Liver (tissue), 9 donors: ENCODE measurements around the gene GTF3C5. TPM values are rescaled to one million over a fixed set of nuclear protein-coding genes. Genes with fewer than 3 reads are reported as not detected.
"Not testable (repeated sequence)": the region's sequence is repeated elsewhere in the genome, so short reads cannot be mapped to it uniquely, and the experiment has no call there.

Experiments
- DNase-seq: peaks from one replicate; pipeline ENCODE4 v3.0.0-alpha.2; 2017; ENCODE audit warnings: low spot score
- H3K27ac ChIP-seq, 2 donors: one replicate each; pipeline ENCODE4 v1.7.0; 2013; ENCODE audit warnings: inconsistent platforms in 2 of 2, low read length in 2 of 2, control low read depth in 1 of 2, low read depth in 1 of 2, mild to moderate bottlenecking in 1 of 2
- H3K27me3 ChIP-seq, 4 donors: one replicate each; pipeline versions ENCODE4 v1.6.1 to v1.7.0; 2013; ENCODE audit warnings: low read length in 3 of 4, inconsistent platforms in 1 of 4, mild to moderate bottlenecking in 1 of 4, moderate library complexity in 1 of 4; ENCODE audit not compliant: control insufficient read depth in 4 of 4, insufficient read depth in 4 of 4
- H3K36me3 ChIP-seq, 4 donors: one replicate each; pipeline versions ENCODE4 v1.6.1 to v1.7.0; 2013; ENCODE audit warnings: low read length in 3 of 4, mild to moderate bottlenecking in 3 of 4, low read depth in 1 of 4, moderate library complexity in 1 of 4; ENCODE audit not compliant: control insufficient read depth in 4 of 4, insufficient read depth in 3 of 4
- H3K4me1 ChIP-seq, 4 donors: one replicate each; pipeline versions ENCODE4 v1.6.1 to v1.7.0; 2013; ENCODE audit warnings: low read length in 3 of 4, mild to moderate bottlenecking in 3 of 4, moderate library complexity in 1 of 4; ENCODE audit not compliant: control insufficient read depth in 4 of 4, insufficient read depth in 4 of 4
- H3K4me3 ChIP-seq, 3 donors: one replicate each; pipeline versions ENCODE4 v1.6.1 to v1.7.0; 2013; ENCODE audit warnings: low read length in 3 of 3, control low read depth in 1 of 3, low read depth in 1 of 3, mild to moderate bottlenecking in 1 of 3
- H3K9ac ChIP-seq, 2 donors: one replicate each; pipeline ENCODE4 v1.7.0; 2013; ENCODE audit warnings: low read length in 2 of 2, mild to moderate bottlenecking in 2 of 2, moderate library complexity in 2 of 2, control low read depth in 1 of 2, low read depth in 1 of 2
- H3K9me3 ChIP-seq, 4 donors: one replicate each; pipeline versions ENCODE4 v1.6.1 to v1.7.0; 2013; ENCODE audit warnings: low read length in 3 of 4; ENCODE audit not compliant: control insufficient read depth in 4 of 4
- ATF3 ChIP-seq: IDR thresholded peaks from 2 replicates; pipeline ENCODE4 v1.6.1; 2016; ENCODE audit warnings: antibody characterized with exemption
- CTCF ChIP-seq: fragments of 150-350 bp; IDR thresholded peaks from 2 replicates; pipeline ENCODE4 v1.5.1; 2017; ENCODE audit warnings: improper control_type of control experiment, low read depth, low read length; ENCODE audit not compliant: missing input control
- EGR1 ChIP-seq, 2 donors: IDR thresholded peaks; 2 replicates each; pipeline ENCODE4 v1.6.1; 2016 to 2018; ENCODE audit warnings: antibody characterized with exemption in 2 of 2, low read depth in 2 of 2
- FOXA1 ChIP-seq: IDR thresholded peaks from 2 replicates; pipeline ENCODE4 v1.6.1; 2016; ENCODE audit warnings: antibody characterized with exemption
- FOXA2 ChIP-seq: IDR thresholded peaks from 2 replicates; pipeline ENCODE4 v1.6.1; 2016; ENCODE audit warnings: antibody characterized with exemption
- HNF4A ChIP-seq, 2 donors: conservative IDR thresholded peaks; 2 replicates each; pipeline ENCODE4 v1.6.1; 2016; ENCODE audit warnings: antibody characterized with exemption in 2 of 2, mild to moderate bottlenecking in 2 of 2
- HNF4G ChIP-seq: IDR thresholded peaks from 2 replicates; pipeline ENCODE4 v1.6.1; 2016; ENCODE audit warnings: antibody characterized with exemption
- MAX ChIP-seq: IDR thresholded peaks from 2 replicates; pipeline ENCODE4 v1.6.1; 2016; ENCODE audit warnings: antibody characterized with exemption
- NR2F2 ChIP-seq: IDR thresholded peaks from 2 replicates; pipeline ENCODE4 v1.6.1; 2016; ENCODE audit warnings: antibody characterized with exemption
- RAD21 ChIP-seq, 2 donors: IDR thresholded peaks; 2 replicates each; pipeline ENCODE4 v1.6.1; 2016; ENCODE audit warnings: antibody characterized with exemption in 2 of 2, mild to moderate bottlenecking in 2 of 2
- RXRA ChIP-seq, 2 donors: IDR thresholded peaks; 2 replicates each; pipeline ENCODE4 v1.6.1; 2017 to 2018; ENCODE audit warnings: antibody characterized with exemption in 2 of 2, mild to moderate bottlenecking in 1 of 2
- TAF1 ChIP-seq: conservative IDR thresholded peaks from 2 replicates; pipeline ENCODE4 v1.6.1; 2016; ENCODE audit warnings: antibody characterized with exemption, mild to moderate bottlenecking
- ZBTB33 ChIP-seq: IDR thresholded peaks from 2 replicates; pipeline ENCODE4 v1.6.1; 2016; ENCODE audit warnings: antibody characterized with exemption
- WGBS: extraction: QIAGEN DNeasy Blood & Tissue Kit; methylation state at CpG from one replicate; pipeline ENCODE4 v1.1.7; 2013; 5-methylcytosine and 5-hydroxymethylcytosine counted together
- polyA plus RNA-seq, 2 donors: library from polyadenylated mRNA; stranded (reverse) in 1 of 2; unstranded in 1 of 2; fragments of 200-250 nt in 1 of 2; fragments of >200 nt in 1 of 2; fragmentation: Nextera tagmentation in 1 of 2; extraction: Ambion mirVana in 1 of 2; gene quantifications; one replicate each; pipeline versions ENCODE4 v1.2.1 to v1.2.3, GENCODE V29; 2013 to 2015
- total RNA-seq, 2 donors: library from RNA; depleted of rRNA; stranded (reverse); fragments of >200 nt; gene quantifications; one replicate each; pipeline ENCODE4 v1.2.3, GENCODE V29; 2014
- donor health status: healthy.
- donor health status: healthy.
- donor health status: healthy.
- donor health status: healthy.
- donor health status: healthy.

The GTF3C5 gene
- total and polyA plus RNA-seq, 4 donors, result 13.2 to 26.2 (median 18.2) TPM

- no peak for DNase-seq
- Histone ChIP-seq H3K27ac (no peak overlapping the region), H3K4me3 (no peak overlapping the region), H3K36me3 (no peaks in the 10 kb centered on the region), H3K27me3 (no peaks in the 10 kb centered on the region), H3K9ac (no peak overlapping the region), H3K9me3 (no peaks in the 10 kb centered on the region), H3K4me1 (no peaks in the 10 kb centered on the region)
- TF ChIP-seq RAD21 (IDR thresholded peaks at IDR 0.05) (no peak), MAX (no peak), RXRA (IDR thresholded peaks at IDR 0.05) (no peak), ZBTB33 (no peak), CTCF (no peak), ATF3 (no peak), TAF1 (no peak), HNF4G (no peak), EGR1 (IDR thresholded peaks at IDR 0.05; ENCODE audit: low read depth in 2 of 2) (no peak)
- WGBS, result 60% methylated on average over 6 of the region's 6 CpGs
Observed at GRCh38 chr9:133090187-133090586, 59.4 kb downstream of the GTF3C5 start.

GRCh38 chr9:133090752-133091385, 60.1 kb downstream of the GTF3C5 start:
- TF ChIP-seq TAF1, result no peak
- TF ChIP-seq ATF3, result no peak
- TF ChIP-seq CTCF, result no peak
- no peak for TF ChIP-seq RXRA (IDR thresholded peaks at IDR 0.05)
- TF ChIP-seq EGR1 (IDR thresholded peaks at IDR 0.05; ENCODE audit: low read depth in 2 of 2), result no peak
- TF ChIP-seq FOXA1, result no peak
- no peak for TF ChIP-seq NR2F2
- no peak for TF ChIP-seq RAD21 (IDR thresholded peaks at IDR 0.05)
- no peak for TF ChIP-seq ZBTB33
- no peak for TF ChIP-seq MAX
- TF ChIP-seq HNF4G, result no peak
- TF ChIP-seq HNF4A (conservative IDR thresholded peaks at IDR 0.05), result no peak
- TF ChIP-seq FOXA2, result no peak
- H3K4me3 ChIP-seq, result no peak overlapping the region
- no peak for DNase-seq
- 80% methylated on average over 11 of the region's 11 CpGs for WGBS
- H3K4me1 ChIP-seq, result no peaks in the 10 kb centered on the region
- no peak overlapping the region for H3K9ac ChIP-seq
- no peaks in the 10 kb centered on the region for H3K27me3 ChIP-seq
- no peaks in the 10 kb centered on the region for H3K9me3 ChIP-seq
- no peak overlapping the region for H3K27ac ChIP-seq
- no peaks in the 10 kb centered on the region for H3K36me3 ChIP-seq

GRCh38 chr9:133094351-133094750, 63.6 kb downstream of the GTF3C5 start:
- not testable (repeated sequence) for H3K27ac ChIP-seq, H3K27me3 ChIP-seq, H3K9me3 ChIP-seq, H3K9ac ChIP-seq, H3K4me3 ChIP-seq, DNase-seq, H3K4me1 ChIP-seq
- H3K36me3 ChIP-seq, result peaks cover 0 to 25% (median 6%) of the 10 kb centered on the region in 4 donors
- 87% methylated on average over 4 of the region's 4 CpGs for WGBS
